ENCODE results near the gene MAML3.

MAML3 gene

GRCh38 chr4:140102421-140102820 lies 51.6 kb downstream of the MAML3 start:
- in situ Hi-C loops (cut with MboI; ENCODE audit: low sequenced_read_pairs) = no loop called here

- in situ Hi-C loops (cut with MboI; ENCODE audit: low sequenced_read_pairs) = no loop called here
These were observed 53.2 kb downstream of the MAML3 start for GRCh38 chr4:140100771-140101170.

- in situ Hi-C loops (cut with MboI; ENCODE audit: low sequenced_read_pairs) = no loop called here
These were observed 54.0 kb downstream of the MAML3 start for GRCh38 chr4:140099983-140100382.

- in situ Hi-C loops (cut with MboI; ENCODE audit: low sequenced_read_pairs) = no loop called here
These were observed 55.4 kb downstream of the MAML3 start for GRCh38 chr4:140098455-140099160.

- in situ Hi-C loops (cut with MboI; ENCODE audit: low sequenced_read_pairs) = no loop called here
These were observed 56.4 kb downstream of the MAML3 start for GRCh38 chr4:140097572-140097971.

GRCh38 chr4:140096921-140097320 lies 57.1 kb downstream of the MAML3 start:
- in situ Hi-C loops (cut with MboI; ENCODE audit: low sequenced_read_pairs) = no loop called here

- in situ Hi-C loops (cut with MboI; ENCODE audit: low sequenced_read_pairs) = no loop called here
These were observed 57.5 kb downstream of the MAML3 start for GRCh38 chr4:140096483-140096861.

GRCh38 chr4:140095694-140096482 lies 58.1 kb downstream of the MAML3 start:
- in situ Hi-C loops (cut with MboI; ENCODE audit: low sequenced_read_pairs) = no loop called here

- in situ Hi-C loops (cut with MboI; ENCODE audit: low sequenced_read_pairs) = no loop called here
These were observed 59.3 kb downstream of the MAML3 start for GRCh38 chr4:140094438-140095420.

GRCh38 chr4:140092094-140092851 lies 61.7 kb downstream of the MAML3 start:
- in situ Hi-C loops (cut with MboI; ENCODE audit: low sequenced_read_pairs) = no loop called here

GRCh38 chr4:140091305-140091704 lies 62.7 kb downstream of the MAML3 start:
- in situ Hi-C loops (cut with MboI; ENCODE audit: low sequenced_read_pairs) = no loop called here

GRCh38 chr4:140090215-140090731 lies 63.7 kb downstream of the MAML3 start:
- in situ Hi-C loops (cut with MboI; ENCODE audit: low sequenced_read_pairs) = no loop called here

GRCh38 chr4:140089216-140089615 lies 64.8 kb downstream of the MAML3 start:
- in situ Hi-C loops (cut with MboI; ENCODE audit: low sequenced_read_pairs) = no loop called here

GRCh38 chr4:140088323-140088967 lies 65.5 kb downstream of the MAML3 start:
- in situ Hi-C loops (cut with MboI; ENCODE audit: low sequenced_read_pairs) = no loop called here

- in situ Hi-C loops (cut with MboI; ENCODE audit: low sequenced_read_pairs) = no loop called here
These were observed 68.1 kb downstream of the MAML3 start for GRCh38 chr4:140085881-140086280.

GRCh38 chr4:140085062-140085622 lies 68.8 kb downstream of the MAML3 start:
- in situ Hi-C loops (cut with MboI; ENCODE audit: low sequenced_read_pairs) = no loop called here

- in situ Hi-C loops (cut with MboI; ENCODE audit: low sequenced_read_pairs) = no loop called here
These were observed 69.6 kb downstream of the MAML3 start for GRCh38 chr4:140084385-140084784.

GRCh38 chr4:140082391-140082755 lies 71.6 kb downstream of the MAML3 start:
- in situ Hi-C loops (cut with MboI; ENCODE audit: low sequenced_read_pairs) = no loop called here

GRCh38 chr4:140081641-140082390 lies 72.2 kb downstream of the MAML3 start:
- in situ Hi-C loops (cut with MboI; ENCODE audit: low sequenced_read_pairs) = no loop called here
